Subcutaneous adipose tissue (tissue), 4 donors: ENCODE measurements around the gene POLR2L. TPM values are rescaled to one million over a fixed set of nuclear protein-coding genes. Genes with fewer than 3 reads are reported as not detected.

Experiments
- CTCF ChIP-seq: fragments of 450-650 bp; IDR thresholded peaks from one replicate; pipeline ENCODE4 v1.5.1; 2016; ENCODE audit warnings: low read depth, mild to moderate bottlenecking, control low read depth, antibody characterized with exemption, moderate library complexity
- total RNA-seq, 4 donors: library from RNA; depleted of rRNA; stranded (reverse); fragments of >200 nt; gene quantifications; one replicate each; pipeline ENCODE4 v1.1.0, GENCODE V29; 2016

Gene POLR2L
- total RNA-seq, 4 donors from 2014 or later = 80.7 to 158 (median 117) TPM

DNA sequence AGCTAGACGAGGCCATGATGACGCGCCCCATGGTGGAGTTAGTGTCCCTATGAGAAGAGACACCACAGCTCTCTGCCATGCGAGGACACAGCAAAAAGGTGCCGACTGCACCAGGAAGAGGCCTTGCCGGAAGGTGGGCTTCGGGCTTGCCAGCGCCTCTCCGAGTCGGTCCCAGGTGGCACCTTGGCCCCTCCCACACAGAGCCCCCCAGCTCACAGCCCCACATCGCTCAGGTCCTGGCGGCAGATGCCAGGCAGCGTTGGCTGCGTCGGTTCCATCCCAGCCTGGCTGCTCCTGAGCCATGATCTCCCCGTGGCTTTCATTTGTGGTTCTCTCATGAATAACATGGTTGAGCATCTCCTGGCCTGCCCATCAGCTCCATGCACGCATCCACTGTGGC lies 44.2 kb upstream of the POLR2L start:
- no peak for TF ChIP-seq CTCF

DNA sequence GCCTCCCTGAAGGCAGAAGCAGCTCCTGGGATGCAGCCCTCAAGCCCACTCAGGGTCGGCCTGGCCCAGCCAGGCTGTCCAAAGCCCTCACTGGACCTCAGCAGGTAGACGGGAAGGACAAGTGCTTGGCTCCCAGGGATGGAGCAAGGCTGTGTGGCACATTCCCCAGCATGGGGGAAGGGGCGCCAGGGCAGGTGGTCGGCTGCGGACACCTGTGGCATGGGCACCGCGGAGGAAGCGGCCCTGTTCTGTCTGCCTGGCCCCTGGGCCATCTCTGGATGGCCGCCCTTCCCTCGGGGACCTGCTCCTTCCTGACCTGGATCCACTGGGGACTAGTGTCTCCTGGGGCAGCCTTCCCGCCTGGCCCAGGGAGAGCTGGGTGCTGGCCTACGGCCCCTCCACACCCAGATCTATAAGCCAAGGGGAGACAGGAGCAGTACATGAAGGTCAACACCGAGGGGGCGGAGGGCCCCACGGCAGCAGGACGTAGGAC lies 42.3 kb upstream of the POLR2L start:
- TF ChIP-seq CTCF = no peak

DNA sequence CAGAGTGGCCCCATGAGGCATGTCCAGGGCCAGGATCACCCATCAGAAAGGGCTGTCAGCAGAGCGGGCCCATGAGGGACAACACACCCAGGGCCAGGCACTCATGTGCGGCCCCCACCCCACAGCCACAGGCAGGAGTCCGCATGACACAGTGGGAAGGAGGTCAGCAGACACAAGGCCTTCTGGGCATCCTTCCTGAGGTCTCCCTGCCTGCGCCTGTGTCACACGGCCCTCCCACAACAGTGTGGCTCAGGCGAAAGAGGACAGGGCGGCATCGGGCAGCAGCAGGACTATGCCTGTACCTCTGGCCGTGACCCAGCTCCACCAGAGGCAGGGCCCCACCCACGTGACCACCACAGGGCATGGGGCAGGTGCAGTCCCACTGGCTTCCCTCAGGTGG lies 41.2 kb upstream of the POLR2L start:
- no peak for TF ChIP-seq CTCF

DNA sequence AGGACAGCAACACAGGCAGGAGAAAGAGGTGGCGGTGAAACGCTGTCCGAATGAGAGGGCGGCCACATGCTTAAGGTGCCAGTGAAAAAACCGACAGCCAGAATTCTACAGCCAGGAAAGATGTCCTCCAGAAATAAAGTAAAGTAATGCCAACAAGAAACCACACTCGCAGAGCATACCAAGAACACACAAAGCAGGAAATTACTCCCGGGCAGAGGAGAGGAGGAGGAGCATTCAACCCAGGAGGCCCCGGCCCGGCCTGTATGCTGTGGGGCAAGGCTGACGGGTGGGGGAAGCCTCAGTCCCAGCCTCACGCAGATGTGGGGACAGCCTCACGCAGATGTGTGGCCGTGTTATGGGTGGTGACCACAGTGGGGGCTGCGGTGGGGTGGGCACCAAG lies 40.3 kb upstream of the POLR2L start:
- no peak for TF ChIP-seq CTCF

- TF ChIP-seq CTCF = no peak
These were observed 38.1 kb upstream of the POLR2L start for GRCh38 chr11:880447-880846.

GRCh38 chr11:877565-877964 lies 35.2 kb upstream of the POLR2L start:
- no peak for TF ChIP-seq CTCF

- TF ChIP-seq CTCF = no peak
These were observed 34.2 kb upstream of the POLR2L start for GRCh38 chr11:876545-876944.
